HFFc6 (cell line): Measurements from ENCODE around the gene TBX1. TPM values are rescaled to one million over a fixed set of nuclear protein-coding genes. Genes with fewer than 3 reads are reported as not detected.

Experiments
- DNase-seq: peaks from one replicate; pipeline ENCODE4 v3.0.0-alpha.2; 2018
- H3K27ac Mint-ChIP-seq: 2 replicates; pipeline ENCODE4 v1.8.0; 2020; ENCODE audit warnings: mild to moderate bottlenecking, mixed read lengths
- H3K27me3 Mint-ChIP-seq: 2 replicates; pipeline ENCODE4 v1.8.0; 2021; ENCODE audit warnings: mild to moderate bottlenecking, moderate library complexity, mixed read lengths; ENCODE audit not compliant: insufficient read depth
- H3K36me3 Mint-ChIP-seq: 2 replicates; pipeline ENCODE4 v1.8.0; 2021; ENCODE audit warnings: low read depth, mixed read lengths
- H3K4me1 Mint-ChIP-seq: 2 replicates; pipeline ENCODE4 v1.8.0; 2020; ENCODE audit warnings: low read depth, mixed read lengths
- H3K4me3 Mint-ChIP-seq: 2 replicates; pipeline ENCODE4 v1.8.0; 2020; ENCODE audit warnings: mild to moderate bottlenecking, moderate library complexity, mixed read lengths
- H3K9me3 Mint-ChIP-seq: 2 replicates; pipeline ENCODE4 v1.8.0; 2020; ENCODE audit warnings: mild to moderate bottlenecking, mixed read lengths
- total RNA-seq, 6 experiments: library from RNA; stranded (reverse); fragmentation: NEBNext Ultra II Directional; extraction: Animal tissue kit (Norgen Biotek cat#: 25700); gene quantifications; 2 replicates in 1 of 6; 3 replicates in 5 of 6; pipeline ENCODE4 v1.2.3, GENCODE V29; 2021
- TF ChIP-seq, protein P1 (sequence below): fragments of 200-600 bp; sonication (generic); IDR thresholded peaks from 2 replicates; pipeline ENCODE4 v1.5.0; 2021; ENCODE audit warnings: antibody characterized with exemption, mild to moderate bottlenecking

Gene TBX1
- total RNA-seq, 6 experiments from 2014 or later = 0.14 to 1.1 (median 0.73) TPM; not detected in 1

DNA sequence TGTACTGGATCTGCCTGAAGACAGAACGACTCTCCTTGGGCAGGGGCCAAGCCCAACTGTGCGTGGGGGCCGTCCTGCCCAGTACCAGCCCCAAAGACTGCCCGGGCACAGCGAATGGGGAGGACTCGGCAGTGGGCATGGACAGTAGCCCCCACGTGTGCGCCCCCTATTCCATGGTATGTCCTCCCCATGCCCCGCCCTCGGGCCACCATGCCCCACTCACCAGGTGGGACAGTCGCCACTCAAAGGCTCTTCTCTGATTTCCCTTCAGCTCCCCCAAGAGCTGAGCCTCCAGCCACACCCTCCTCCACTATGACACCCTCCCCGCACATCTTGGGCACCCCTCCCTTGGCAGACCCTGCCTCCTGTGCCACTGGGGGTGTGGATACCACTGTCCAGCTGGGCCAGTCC, 50.6 kb downstream of the TBX1 start:
- no peaks in the 10 kb centered on the region for H3K9me3 Mint-ChIP-seq
- TF ChIP-seq, protein P1, sequence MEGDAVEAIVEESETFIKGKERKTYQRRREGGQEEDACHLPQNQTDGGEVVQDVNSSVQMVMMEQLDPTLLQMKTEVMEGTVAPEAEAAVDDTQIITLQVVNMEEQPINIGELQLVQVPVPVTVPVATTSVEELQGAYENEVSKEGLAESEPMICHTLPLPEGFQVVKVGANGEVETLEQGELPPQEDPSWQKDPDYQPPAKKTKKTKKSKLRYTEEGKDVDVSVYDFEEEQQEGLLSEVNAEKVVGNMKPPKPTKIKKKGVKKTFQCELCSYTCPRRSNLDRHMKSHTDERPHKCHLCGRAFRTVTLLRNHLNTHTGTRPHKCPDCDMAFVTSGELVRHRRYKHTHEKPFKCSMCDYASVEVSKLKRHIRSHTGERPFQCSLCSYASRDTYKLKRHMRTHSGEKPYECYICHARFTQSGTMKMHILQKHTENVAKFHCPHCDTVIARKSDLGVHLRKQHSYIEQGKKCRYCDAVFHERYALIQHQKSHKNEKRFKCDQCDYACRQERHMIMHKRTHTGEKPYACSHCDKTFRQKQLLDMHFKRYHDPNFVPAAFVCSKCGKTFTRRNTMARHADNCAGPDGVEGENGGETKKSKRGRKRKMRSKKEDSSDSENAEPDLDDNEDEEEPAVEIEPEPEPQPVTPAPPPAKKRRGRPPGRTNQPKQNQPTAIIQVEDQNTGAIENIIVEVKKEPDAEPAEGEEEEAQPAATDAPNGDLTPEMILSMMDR = no peak
- no peaks in the 10 kb centered on the region for H3K36me3 Mint-ChIP-seq
- DNase-seq = no peak
- H3K27ac Mint-ChIP-seq = no peak overlapping the region
- no peak overlapping the region for H3K4me3 Mint-ChIP-seq
- H3K4me1 Mint-ChIP-seq = peaks cover 7% of the 10 kb centered on the region
- H3K27me3 Mint-ChIP-seq = peaks cover 2% of the 10 kb centered on the region

DNA sequence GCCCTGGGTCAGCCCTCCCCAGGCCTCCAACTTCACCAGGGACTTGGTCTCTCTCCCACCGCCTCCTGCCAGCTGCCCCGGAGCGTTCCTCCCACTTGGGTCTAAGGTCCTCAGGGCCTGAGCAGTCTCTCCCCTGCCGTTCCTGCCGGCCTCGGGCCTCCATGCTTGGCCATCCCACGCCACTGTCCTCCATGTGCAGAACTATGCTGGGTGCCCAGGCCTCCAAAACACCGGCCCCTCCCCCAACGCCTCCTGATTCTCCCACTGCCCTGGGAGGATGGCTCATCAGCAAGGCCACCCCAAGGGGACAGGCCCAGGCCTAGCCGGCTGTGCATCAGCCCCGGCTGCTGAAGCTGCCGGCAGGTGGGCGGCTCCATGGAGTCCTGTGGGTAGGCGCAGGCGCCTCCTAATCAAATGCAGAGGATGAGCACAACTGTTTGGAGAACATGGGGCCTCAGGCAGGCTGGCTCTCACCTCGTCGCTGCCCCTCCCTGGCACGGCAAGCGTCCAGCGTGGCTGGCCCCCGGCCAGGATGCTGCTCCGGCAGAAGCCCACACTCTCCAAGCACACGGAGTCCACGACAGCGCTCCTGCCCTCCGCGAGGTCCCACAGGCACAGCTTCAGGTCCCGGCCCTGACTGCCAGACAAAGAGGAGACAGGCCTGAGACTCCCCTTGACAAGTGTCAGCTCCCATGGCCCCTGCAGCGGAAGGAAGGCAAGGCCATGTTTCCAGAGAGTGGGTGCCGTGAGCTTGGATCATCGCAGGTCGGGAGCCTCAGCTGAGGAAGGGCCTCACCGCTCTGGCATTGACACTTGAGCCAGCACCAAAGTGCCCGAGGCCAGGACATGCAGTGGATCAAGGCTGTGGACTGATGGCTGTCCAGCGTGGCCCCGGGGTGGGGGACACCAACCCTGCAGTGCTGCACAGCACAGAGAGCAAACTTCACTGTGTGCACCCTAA, 51.5 kb downstream of the TBX1 start:
- peaks cover 2% of the 10 kb centered on the region for H3K27me3 Mint-ChIP-seq
- no peaks in the 10 kb centered on the region for H3K4me1 Mint-ChIP-seq
- H3K36me3 Mint-ChIP-seq = no peaks in the 10 kb centered on the region
- no peak overlapping the region for H3K27ac Mint-ChIP-seq
- no peak overlapping the region for H3K4me3 Mint-ChIP-seq
- H3K9me3 Mint-ChIP-seq = no peaks in the 10 kb centered on the region
- TF ChIP-seq, protein P1 = no peak
- no peak for DNase-seq

DNA sequence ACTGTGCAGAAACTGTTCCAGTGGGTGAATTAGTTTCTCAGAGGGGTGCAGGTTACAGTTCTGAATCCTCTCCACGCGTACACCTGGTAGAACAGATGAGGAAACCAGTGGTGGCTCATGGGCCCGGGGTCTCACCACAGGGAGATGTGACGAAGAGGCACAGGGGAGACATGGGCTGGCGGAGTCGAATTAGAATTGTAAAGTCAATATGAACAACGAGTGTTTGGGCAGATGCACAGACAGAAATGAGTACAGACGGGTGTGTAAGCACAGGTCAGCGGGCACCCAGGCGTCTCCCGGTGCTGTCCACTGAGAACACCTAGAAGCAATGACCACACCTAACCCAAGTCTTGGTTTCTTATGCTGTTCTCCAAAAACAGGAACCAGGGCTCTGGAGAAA, 52.3 kb downstream of the TBX1 start:
- TF ChIP-seq, protein P1 = no peak

DNA sequence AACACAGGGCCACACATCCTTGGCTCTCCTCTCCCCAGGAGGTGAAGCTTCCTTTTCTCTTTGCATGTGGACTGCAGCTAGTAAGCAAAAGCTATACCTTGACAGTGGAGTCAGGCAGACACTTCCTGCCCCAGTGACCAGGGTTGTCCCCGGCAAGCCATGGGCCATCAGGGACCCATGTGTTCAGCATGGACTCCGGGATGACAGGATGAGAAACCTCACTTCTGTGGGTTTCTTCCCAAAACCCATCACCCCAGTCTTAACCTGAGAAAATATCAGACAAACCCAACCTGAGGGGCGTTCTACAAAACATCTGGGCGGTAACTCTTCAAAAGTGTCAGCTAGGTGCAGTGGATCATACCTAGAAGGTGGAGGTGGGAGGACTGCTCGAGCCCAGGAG, 53.9 kb downstream of the TBX1 start:
- no peak overlapping the region for H3K4me3 Mint-ChIP-seq
- peaks cover 1% of the 10 kb centered on the region for H3K27me3 Mint-ChIP-seq
- H3K36me3 Mint-ChIP-seq = no peaks in the 10 kb centered on the region
- TF ChIP-seq, protein P1 = no peak
- no peaks in the 10 kb centered on the region for H3K9me3 Mint-ChIP-seq
- no peaks in the 10 kb centered on the region for H3K4me1 Mint-ChIP-seq
- DNase-seq = no peak
- no peak overlapping the region for H3K27ac Mint-ChIP-seq

More for the DNA sequence above, 52.3 kb downstream of the TBX1 start:
- no peaks in the 10 kb centered on the region for H3K4me1 Mint-ChIP-seq
- H3K36me3 Mint-ChIP-seq = no peaks in the 10 kb centered on the region
- H3K9me3 Mint-ChIP-seq = no peaks in the 10 kb centered on the region
- no peak for DNase-seq
- peaks cover 2% of the 10 kb centered on the region for H3K27me3 Mint-ChIP-seq
- H3K27ac Mint-ChIP-seq = no peak overlapping the region
- H3K4me3 Mint-ChIP-seq = no peak overlapping the region

DNA sequence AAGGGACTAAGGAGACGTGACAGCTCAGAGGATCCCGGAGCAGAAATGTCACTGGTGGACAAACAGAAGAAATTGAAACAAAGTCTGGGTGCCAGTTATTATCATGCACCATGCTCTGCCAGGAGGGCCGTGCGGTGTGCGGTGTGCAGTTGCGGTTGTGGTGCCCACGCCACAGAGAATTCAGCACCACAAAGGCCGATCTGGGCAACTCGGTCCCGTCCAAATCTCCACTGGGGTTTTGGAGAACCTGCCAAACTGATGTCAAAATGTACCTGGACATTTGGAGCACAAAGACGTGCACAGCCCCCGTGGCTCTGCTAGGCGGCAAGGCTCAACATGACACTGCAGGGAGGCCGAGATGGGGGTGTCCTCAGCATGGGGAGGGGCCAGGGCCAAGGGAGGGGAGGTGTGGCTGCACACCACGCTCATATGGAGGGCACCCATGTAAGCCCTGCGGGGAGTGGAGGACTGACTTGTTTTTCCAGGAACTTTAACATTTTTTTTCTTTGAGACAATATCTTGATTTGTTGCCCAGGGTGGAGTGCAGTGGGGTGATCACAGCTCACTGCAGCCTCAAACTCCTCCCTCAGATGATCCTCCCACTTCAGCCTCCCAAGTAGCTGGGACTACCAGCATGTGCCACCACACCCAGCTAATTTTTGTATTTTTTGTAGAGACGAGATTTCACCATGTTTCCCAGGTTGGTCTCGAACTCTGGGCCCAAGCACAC, 54.7 kb downstream of the TBX1 start:
- no peaks in the 10 kb centered on the region for H3K9me3 Mint-ChIP-seq
- TF ChIP-seq, protein P1 = no peak
- H3K27ac Mint-ChIP-seq = no peak overlapping the region
- no peak for DNase-seq
- no peaks in the 10 kb centered on the region; the same call in none of the 2 replicates for H3K27me3 Mint-ChIP-seq
- no peak overlapping the region for H3K4me3 Mint-ChIP-seq
- no peaks in the 10 kb centered on the region for H3K36me3 Mint-ChIP-seq
- no peaks in the 10 kb centered on the region for H3K4me1 Mint-ChIP-seq
